HG02973 (cell line): ENCODE data around the gene ZFHX2.
"Not testable (repeated sequence)": the region's sequence is repeated elsewhere in the genome, so short reads cannot be mapped to it uniquely, and the experiment has no call there.

Source experiments
- ATAC-seq: cut with Tn5 transposase; IDR thresholded peaks from one replicate; pipeline ENCODE4 v1.9.1; 2021; ENCODE audit warnings: moderate library complexity; ENCODE audit not compliant: unreplicated experiment

ZFHX2 gene

DNA sequence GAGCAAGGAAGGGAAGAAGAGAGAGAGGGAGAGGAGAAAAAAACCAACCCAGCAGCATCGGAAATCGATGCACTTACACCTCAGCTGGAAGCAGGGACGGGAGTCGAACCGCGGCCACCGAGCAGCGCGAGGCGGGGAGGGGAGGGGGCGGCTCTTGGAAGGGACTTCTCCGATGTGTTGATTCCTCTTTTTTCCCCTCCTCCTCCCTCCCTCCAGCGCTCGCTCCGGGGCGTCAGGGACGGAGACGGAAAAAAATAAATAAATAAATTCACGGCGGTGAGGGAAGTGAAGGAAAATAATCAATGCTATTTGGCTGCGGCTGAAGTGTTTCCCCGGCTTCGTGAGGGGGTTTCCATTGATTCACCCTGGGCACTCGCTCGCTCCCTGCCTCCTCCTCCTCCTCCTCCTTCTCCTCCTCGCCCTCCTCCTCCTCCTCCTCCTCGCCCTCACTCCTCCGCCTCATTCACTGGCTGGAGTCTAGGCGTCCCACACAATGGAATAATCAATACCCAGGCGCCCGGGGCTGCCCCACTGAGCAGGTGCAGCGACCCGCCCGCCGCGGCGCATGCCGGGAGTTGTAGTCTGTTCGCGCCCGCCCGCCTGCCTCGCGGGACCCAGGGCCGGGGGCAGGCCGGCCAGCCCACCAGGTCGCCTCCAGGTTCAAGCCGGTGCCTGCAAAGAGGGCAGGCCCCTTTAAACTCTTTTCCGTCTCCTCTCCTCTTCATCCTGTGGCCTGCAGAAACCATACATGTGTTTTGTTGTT, at the start of gene ZFHX2:
Gene ZFHX2 (minus strand): TSS at position 500 of the 763 bp plus-strand sequence. CDS start 16,440 bp downstream, outside the sequence.
- ATAC-seq = peak; percentile 38

DNA sequence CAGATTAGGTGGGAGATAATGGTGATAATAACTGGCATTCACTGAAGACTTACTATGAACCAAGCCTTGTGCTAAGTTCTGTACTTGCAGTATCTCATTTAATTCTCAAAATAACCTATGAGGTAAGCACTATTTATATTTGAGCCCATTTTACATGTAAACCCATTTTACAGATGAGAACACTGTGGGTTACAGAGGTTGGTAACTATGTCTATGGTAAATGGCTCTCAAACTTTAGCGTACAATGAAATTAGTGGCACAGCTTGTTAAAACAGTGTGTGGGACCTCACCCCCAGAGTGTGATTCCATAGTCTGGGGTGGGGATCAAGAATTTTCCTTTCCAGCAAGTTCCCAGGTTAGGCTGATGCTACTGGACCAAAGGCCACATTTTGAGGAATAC, 49.2 kb upstream of the ZFHX2 start:
- ATAC-seq = no peak

DNA sequence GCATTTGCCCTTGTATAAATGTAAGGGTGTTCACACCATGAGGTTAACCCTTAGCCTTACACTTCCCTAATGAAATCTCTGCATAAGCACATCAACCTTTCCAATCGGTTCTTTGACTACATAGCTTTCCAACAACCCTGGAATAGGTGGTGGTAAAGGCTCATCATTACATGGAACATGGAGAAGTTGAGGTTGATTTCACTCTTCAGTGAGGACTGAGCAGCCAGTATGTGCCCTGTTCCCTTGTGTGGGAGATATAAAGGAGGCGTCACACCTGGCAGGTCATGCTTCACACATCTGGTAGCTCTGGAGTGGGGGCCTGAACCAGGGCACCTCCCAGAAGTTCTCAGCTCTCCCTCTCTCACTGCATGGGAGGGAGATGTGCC, 48.8 kb upstream of the ZFHX2 start:
- no peak for ATAC-seq

DNA sequence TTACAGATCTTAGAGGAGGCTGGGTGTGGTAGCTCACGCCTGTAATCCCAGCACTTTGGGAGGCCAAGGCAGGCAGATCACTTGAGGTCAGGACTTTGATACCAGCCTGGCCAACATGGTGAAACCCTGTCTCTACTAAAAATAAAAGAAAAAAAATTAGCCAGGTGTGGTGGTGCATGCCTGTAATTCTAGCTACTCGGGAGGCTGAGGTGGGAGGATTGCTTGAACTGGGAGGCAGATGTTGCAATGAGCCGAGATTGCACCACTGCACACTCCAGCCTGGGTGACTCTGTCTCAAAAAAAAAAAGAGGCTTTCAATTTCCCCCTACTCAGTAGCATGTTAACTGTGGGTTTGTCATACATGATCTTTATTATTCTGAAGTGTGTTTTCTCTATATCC, 42.6 kb upstream of the ZFHX2 start:
- ATAC-seq = not testable (repeated sequence)

DNA sequence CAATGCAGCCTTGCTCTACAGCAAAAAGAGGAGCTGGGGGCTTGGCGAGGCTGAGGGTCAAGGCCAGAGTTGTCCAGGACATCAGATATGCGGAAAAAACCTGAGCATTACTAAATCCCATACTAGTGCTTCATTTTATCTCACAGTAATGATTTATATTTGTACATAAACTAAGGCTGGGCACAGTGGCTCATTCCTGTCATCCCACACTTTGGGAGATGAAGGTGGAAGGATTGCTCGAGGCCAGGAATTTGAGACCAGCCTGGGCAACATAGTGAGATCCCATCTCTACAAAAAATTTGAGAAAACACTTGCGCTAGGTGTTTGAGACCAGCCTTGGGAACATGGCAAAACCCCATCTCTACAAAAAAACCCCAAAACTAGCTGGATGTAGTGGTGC, 38.6 kb upstream of the ZFHX2 start:
- no peak for ATAC-seq

DNA sequence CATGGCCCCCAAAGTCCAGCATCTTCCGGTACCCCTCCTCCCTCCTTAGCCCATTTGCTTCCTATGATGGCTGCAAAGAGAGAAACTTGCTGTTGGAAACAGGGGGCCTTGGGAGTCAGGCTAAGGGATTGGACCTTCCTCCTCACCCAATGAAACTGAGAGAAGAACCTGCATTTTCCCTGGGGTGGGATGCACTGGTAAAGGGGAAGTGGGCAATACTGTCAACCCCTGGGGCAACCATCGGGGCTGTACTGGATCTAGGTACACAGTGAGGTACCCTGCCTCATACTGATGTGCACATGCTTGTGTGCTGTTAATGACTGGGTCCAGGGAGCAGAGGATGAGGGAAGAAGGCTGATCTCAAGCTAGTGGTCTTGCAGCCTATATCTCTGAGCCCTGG, 38.0 kb upstream of the ZFHX2 start:
- ATAC-seq = no peak

DNA sequence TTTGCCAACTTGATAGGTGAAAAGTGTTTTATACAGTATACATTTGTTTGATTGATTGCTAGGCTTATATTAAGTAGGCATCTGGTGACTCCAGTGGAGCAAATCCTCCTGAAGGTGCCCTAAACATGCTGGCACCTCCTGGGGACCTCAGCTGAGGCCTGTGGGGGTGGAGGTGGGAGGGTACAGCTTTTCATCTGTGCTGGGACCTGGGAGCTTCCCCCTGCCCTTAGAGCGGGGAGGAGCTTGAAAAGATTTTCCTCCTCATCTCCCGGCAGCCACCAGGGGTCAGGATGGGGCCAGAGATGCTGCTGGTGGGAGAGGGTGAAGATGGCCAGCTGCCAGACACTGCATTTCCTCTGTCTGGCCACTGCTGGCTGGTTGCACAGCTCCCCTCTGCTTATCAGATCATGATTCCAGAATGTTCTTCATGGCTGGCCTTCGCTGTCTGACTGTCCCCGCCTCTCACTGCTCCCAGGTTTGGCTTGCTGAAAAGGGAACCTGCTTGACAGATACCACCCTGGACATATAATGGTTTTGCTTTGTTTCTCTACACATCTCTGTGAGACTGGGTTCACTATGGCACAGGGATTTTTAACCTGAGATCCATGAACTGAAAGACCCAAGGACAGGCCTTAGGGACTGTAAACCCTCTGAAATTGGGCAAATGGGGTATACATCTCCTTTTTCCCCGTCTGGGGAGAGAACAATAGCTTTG, 37.5 kb upstream of the ZFHX2 start:
- peak; percentile 97 for ATAC-seq

DNA sequence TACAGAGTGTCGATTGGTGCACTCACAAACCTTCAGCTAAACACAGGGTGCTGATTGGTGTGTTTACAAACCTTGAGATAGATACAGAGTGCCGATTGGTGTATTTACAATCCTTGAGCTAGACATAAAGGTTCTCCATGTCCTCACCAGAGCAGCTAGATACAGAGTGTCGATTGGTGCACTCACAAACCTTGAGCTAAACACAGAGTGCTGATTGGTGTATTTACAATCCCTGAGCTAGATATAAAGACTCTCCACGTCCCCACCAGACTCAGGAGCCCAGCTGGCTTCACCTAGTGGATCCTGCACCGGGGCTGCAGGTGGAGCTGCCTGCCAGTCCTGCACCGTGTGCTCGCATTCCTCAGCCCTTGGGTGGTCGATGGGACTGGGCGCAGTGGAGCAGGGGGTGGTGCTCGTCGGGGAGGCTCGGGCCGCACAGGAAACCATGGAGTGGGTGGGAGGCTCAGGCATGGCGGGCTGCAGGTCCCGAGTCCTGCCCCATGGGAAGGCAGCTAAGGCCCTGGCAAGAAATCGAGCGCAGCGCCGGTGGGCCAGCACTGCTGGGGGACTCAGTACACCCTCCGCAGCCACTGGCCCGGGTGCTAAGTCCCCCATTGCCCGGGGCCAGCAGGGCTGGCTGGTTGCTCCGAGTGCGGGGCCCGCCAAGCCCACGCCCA, 33.1 kb upstream of the ZFHX2 start:
- not testable (repeated sequence) for ATAC-seq

DNA sequence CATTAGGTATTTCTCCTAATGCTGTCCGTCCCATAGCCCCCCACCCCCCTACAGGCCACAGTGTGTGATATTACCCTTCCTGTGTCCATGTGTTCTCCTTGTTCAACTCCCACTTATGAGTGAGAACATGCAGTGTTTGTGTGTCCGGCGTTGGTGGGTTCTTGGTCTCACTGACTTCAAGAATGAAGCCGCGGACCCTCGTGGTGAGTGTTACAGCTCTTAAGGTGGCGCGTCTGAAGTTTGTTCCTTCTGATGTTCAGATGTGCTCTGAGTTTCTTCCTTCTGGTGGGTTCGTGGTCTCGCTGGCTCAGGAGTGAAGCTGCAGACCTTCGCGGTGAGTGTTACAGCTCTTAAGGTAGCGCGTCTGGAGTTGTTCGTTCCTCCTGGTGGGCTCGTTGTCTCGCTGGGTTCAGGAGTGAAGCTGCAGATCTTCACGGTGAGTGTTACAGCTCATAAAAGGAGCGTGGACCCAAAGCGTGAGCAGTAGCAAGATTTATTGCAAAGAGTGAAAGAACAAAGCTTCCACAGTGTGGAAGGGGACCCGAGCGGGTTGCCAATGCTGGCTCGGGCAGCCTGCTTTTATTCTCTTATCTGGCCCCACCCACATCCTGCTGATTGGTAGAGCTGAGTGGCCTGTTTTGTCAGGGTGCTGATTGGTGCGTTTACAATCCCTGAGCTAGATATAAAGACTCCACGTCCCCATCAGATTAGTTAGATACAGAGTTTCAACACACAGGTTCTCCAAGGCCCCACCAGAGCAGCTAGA, 32.4 kb upstream of the ZFHX2 start:
- not testable (repeated sequence) for ATAC-seq

DNA sequence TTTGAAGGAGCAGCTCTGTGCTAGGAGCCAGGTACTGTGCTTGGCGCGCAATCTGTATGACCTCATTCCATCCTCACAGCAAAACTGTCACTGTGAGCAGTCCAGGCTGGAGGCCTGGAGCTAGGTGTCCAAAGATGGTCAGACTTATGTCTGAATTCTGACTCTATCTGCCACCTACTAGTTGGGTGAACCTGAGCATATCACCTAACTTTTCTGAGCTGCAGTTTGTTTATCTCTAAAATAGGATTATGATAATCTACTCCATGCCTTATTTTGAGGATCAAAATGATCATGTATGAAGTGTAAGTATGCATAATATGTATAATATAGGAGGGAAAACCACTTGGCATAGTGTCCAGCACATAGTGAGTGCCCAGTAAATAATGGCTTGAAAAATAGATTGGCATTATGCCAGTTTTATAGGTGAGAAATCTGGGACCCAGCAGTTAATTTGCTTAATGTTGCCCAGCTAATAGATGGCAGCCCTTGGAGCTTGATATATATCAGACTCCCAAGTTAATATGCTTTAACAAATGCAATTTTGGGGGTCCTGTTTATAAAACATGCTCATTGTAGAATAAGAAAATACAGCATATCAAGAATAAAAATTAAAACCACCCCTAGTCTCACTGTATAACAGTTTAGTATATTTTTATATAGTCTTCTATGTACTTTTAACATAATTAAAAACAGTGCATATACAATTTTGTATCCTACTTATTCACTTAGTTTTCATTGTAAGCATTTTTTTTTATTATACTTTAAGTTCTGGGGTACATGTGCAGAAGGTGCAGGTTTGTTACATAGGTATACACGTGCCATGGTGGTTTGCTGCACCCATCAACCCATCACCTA, 31.6 kb upstream of the ZFHX2 start:
- ATAC-seq = no peak

DNA sequence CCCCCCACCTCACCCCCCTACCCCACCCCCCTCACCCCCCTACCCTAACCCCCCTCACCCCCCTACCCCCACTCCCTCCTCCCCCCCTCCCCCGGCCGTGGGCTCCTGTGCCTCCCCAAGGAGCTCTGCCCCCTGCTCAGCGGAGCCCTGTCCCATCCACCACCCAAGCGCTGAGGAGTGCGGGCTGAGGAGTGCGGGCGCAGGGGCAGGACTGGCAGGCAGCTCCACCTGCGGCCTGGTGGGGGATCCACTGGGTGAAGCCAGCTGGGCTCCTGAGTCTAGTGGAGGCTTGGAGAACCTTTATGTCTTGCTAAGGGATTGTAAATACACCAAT, 29.4 kb upstream of the ZFHX2 start:
- no peak for ATAC-seq

DNA sequence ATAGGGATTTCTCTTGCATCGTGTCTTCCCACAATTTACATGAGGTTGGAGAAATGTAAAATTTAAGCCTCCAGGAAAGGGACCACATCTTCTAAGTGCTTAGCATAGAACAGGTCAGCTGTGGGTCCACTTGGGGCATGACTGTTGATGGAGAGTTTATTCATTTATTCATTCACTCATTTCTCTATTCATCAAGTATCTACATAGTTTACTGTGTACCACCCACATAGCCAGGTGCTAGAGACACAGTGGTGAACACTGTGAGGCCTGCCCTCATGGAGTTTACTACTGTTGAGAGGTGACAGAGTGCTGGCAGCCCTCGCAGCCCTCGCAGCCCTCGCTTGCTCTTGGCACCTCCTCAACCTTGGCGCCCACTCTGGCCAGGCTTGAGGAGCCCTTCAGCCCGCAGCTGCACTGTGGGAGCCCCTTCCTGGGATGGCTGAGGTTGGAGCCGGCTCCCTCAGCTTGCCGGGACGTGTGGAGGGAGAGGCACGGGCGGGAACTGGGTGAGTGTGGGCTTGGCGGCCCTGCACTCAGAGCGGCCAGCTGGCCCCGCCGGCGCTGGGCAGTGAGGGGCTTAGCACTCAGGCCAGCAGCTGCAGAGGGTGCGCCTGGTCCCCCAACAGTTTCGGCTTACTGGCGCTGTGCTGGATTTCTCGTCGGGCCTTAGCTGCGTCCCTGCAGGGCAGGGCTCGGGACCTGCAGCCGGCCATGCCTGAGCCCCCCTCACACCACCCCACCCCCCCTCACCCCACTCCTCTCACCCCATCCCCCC, 28.8 kb upstream of the ZFHX2 start:
- no peak for ATAC-seq

DNA sequence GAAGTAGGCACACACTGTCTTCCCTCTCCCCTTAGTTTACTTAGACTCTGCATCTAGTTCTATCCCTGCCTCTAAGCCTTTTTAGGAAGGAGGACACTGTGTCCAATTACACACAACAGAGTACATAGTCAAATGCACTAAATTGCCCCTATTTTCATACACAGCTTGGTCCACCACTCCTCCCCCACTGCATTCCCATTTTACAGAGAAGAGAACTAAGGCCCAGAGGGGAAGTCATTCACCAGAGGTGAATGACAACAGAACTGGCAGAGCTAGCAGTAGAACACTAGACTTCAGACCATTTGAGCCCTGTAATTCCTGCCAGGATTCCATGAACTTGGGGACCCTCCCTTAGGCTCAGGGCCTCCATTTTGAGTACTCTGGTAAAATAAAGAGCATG, 28.2 kb upstream of the ZFHX2 start:
- ATAC-seq = no peak

DNA sequence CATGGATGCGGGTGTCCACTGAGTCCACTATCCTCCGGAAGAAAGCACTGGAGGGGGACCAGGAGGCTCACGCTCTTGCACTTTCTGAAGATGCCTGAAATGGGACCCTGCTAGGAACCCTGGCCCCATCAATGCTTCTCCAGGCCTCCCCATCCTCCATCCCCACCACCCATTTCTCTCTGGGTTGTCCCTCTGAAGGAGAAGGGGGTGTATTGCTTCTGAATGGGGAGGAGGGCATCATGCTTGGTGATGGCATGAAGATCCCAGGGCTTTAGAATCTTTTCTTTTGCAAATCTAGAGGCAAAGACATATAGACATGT, 27.7 kb upstream of the ZFHX2 start:
- no peak for ATAC-seq

DNA sequence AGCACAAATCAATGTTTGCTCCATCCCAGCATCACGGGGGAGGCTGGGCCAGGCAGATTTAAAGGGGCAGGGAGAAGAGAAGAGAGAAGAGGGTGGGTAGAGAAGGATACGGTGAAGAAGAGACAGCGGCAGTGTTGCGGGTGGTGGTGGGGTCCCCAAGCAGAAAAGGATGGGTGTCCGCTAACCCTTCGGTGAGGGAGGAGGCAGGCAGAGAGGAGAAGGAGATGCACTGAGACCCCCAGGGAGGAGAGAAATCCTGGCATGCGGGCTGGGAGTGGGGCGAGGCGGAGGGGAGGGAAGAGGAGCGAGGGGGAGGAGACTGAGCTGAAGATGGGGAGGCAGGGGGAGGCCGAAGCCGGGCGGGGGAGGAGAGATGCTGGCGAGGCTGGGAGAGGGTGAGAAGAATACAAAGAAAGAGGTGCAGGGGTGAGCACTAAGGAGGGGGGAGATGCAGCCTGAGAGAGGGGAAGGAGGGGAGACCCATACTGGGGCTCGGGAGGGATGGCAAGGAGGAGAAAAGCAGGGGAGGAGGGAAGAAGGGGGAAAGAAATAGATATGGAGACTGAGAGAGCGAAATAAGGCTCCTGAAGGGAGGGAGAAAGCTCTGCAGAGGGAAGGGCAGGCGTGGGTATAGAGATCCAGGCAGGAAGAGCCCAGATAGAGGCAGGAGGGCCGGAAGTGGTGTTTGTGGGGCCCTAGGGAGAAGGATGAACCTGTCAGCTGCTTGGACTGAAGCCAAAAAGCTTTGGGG, 27.2 kb upstream of the ZFHX2 start, which contains the start of gene JPH4:
Gene JPH4 (minus strand): TSS at position 231 of the 751 bp plus-strand sequence. CDS start 1,337 bp downstream, outside the sequence.
- ATAC-seq = no peak

DNA sequence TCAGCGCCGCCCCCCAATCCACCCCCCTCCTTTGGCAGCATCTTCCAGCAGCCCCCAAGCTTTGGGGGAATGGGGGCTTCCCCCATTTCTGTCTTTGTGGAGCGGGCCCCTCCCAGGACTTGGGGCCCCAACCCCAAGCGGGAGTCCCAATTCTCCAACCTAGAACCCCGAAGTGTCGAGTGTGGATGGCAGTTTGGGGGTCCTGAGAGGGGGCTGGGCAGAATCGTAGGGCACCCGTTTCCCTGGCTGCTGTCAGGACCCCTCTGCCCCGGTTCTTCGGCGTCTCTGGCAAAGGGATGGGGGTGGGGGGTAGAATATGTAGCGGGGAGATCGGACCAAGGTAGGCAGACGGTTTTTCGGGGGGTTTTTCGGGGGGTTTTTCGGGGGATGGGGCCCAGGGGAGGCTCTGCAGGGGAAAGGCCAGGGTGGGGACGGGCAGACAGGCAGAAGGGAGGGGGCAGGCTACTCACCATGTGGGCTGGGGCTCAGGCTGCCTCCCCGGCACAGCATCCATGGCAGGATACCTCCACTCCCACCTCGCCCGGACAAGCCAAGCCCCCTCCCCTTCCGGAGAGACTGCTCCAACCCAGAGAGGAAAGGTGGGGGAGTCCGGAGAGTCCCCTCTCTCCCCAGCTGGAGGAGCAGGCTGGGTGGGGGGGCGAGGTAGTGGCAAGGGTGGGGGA, 26.3 kb upstream of the ZFHX2 start:
- no peak for ATAC-seq

DNA sequence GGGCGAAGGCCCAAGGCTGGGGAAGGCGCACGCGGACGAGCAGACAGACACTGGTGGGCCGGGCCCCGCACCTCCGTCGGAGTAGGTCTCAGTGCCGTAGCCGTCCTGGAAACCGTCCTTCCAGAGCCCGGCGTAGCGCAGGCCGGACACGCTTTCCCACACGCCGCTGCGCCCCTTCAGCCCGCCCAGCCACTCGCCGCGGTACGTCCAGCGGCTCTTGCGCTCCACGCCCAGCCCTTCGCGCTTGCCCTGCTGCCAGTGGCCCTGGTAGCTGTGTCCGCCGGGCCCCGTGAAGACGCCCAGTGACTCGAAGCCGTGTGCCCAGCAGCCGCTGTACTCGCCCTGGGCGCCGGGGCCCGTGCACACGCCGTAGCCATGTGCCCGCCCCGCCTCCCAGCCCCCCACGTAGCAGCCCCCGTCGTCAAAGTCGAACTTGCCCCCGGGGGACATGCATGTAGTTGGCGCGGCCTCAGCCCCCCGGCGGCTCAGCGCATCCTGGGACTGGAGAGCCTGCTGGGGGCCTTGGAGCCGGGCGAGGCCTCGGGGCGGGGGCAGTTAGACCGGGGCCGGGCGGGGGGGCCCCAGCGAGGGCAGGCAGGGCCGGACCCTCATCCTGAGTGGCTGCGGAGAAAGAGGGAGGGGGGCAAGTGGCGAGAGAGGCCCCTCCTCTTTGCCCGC, 25.6 kb upstream of the ZFHX2 start:
- no peak for ATAC-seq
